ENCODE results near the gene CYP27C1. TPM values are rescaled to one million over a fixed set of nuclear protein-coding genes. Genes with fewer than 3 reads are reported as not detected.
"Not testable (repeated sequence)": the region's sequence is repeated elsewhere in the genome, so short reads cannot be mapped to it uniquely, and the experiment has no call there.

The CYP27C1 gene
- polyA plus RNA-seq, 1 donor = 5.7 TPM

DNA sequence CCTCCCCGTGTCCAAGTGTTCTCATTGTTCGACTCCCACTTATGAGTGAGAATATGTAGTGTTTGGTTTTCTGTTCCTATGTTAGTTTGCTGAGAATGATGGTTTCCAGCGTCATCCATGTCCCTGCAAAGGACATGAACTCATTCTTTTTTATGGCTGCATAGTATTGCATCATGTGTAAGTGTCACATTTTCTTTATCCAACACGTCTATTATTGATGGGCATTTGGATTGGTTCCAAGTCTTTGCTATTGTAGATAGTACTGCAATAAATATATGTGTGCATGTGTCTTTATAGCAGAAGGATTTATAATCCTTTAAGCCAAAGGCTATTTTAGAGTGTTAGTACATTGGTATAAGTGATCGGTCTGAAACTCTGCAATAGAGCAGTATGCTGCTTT, 4.0 kb upstream of the CYP27C1 start:
- DNase-seq = not testable (repeated sequence)

DNA sequence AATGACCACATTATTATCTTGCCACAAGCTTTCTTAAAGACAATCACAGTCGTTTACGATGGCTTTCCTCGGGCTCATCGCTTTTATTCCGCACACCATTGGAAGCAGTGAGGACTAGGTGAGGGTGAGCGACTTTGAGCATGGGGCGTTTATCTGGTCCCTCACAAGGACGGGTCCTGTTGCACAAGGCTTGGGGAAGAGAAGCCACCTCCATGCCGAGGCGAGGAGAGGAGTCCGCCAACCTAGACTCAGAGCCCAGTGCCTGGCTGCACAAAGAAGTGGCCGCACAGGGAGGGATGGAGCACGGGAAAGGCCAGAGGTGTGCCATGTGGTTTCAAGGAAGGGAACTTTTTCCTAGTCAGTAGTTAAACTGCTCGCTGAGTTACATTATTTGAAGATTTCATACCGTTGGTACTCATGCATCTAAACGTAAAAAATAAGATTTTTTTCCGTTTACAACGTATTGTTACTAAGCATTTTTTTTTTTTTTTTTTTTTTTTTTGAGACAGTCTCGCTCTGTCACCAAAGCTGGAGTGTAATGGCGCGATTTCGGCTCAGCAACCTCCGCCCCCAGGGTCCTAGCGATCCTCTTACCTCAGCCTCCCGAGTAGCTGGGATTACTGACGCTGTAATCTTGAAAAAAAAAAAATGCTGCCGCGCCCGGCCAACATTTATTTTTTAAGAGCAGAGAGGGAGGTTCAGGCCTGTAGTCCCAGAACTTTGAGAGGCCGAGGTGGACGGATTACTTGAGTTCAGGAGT, 849 bp upstream of the CYP27C1 start:
- peak; percentile 23 for DNase-seq

DNA sequence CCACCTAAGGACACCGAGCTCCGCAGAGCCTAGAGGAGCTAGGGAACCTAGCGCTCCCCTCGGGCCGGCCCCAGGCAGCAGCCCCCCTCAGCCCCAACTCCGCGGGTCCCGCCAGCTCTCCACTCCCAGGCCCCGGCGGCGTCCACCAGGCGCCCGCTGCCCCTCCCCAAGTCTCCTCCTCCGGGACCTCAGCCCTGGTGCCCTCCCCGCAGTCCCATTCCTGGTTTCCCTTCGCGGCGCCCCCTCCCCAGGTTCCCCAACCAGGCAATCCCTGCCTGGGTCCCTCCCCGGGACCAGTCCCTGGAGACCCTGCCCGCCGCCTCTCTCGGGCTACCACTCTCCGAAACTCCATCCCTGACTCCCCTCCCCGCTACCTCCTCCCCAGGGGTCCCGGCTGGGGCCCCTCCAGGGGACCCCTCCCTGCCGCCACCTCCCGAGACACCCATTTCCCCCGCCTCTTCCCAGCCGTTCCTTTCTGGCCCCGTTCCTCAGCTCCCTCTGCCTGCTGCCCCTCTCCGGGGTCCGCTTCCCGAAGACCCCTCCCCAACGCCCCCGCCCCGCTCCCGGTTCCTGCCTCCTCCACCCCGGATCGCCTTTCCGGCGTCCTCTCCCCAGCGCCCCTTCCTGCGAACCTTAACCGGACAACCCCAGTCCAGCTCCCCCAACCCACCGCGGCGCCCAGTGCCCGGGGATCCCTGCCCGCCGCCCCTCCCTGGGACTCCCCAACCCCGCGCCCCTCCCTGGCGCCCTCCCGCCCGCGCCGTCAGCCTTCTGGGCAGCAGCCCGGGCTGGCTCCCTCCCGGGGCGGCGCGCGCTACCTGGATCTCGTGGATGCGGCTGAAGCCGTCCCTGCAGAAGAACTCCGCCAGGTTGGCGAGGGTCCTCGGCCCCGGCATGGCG, 678 bp downstream of the CYP27C1 start:
- DNase-seq = peak; percentile 53

DNA sequence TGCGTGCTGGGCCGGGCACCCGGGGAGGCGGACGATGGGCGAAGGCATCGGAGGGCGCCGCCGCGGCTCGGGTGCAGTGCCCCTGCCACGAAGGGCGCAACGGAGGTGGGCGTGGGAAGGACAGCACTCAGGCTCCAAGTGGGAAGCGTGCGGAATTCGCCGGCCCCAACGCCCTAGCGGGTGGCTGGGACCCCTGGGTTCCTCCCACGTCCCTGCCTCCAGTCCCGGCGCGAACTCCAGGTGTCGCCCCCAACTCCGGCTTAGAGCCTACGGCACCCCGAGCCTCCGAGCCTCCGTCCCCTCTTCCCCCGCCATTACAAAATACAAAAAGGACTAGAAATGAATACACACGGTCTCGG, 1.3 kb downstream of the CYP27C1 start:
- DNase-seq = no peak

DNA sequence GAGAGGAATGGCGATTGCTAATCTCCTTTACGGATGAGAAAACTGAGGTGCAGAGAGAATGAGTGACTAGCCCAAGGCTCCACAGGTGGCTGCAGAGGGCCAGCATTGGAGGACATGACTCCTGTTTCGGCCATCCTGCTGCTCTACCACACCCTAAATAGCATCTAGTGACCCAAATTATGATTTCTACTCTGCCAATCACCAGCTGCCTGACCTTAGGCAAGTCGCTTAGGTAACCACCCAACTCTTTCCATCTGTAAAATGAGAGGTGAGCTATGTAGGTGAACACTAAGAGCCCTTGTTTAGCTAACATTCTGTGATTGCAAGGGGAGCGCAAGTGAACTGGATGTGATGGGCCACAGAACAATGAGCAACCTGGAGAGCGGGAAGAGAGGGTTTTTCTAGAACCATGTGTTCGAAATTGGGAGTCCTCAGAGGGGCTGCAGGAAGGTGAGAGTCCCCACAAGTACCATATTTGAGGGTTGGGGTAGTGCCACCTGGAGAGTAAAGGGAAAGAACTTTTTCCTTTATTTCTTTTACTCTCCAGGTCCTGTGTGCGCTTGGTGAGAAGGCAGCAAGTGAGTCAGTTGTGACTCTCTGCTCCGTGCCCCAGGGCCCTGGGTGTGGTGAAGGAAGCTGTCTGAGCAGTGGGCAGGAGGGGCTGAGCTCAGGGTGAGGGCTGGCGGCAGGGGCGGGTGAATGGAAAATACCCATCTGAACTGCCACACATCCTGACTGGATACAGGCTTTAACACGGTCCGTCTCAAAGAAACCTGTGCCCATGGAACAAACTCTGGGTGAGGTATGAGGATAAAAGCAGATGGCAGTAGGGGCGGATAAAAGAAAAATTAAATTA, 2.4 kb downstream of the CYP27C1 start:
- no peak for DNase-seq

DNA sequence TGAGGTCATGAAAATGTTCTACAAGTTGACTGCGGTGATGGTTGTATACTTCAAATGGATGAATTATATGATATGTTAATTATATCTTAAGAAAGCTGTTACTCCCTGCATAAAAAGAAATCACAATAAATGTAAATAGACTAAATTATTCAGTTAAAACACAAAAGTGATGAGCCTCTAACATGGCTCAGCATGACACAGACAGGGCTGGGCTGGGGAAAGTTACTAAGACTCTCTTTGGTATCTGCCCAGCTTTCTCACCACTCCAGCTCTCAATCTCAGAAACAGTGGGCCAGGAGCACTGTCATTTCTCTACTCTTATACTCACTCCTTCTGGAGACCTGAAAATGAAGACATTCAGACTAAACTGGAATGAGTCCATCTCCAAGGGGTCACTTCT, 3.5 kb downstream of the CYP27C1 start:
- no peak for DNase-seq

DNA sequence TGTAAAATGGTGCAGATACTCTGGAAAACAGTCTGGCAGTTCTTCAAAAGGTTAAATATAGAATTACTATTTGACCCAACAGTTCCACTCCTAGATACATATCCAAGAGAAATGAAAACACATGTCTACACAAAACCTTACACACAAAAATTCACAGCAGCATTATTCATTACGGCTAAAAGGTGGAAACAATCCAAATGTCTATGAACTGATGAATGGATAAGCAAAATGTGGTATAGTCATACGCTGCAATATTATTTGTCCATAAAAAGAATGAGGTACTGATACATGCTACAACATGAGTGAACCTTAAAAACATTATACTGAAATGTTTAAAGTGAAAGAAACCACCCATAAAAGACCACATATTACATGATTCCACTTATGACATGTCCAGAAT, 4.0 kb downstream of the CYP27C1 start:
- no peak for DNase-seq

DNA sequence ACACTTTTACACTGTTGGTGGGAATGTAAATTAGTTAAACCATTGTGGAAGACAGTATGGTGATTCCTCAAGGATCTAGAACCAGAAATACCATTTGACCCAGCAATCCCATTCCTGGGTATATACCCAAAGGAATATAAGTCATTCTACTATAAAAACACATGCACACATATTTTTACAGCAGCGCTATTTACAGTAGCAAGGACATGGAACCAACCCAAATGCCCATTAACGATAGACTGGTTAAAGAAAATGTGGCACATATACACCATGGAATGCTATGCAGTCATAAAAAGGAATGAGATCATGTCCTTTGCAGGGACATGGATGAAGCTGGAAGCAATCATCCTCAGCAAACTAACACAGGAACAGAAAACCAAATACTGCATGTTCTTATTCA, 5.9 kb downstream of the CYP27C1 start:
- not testable (repeated sequence) for DNase-seq

DNA sequence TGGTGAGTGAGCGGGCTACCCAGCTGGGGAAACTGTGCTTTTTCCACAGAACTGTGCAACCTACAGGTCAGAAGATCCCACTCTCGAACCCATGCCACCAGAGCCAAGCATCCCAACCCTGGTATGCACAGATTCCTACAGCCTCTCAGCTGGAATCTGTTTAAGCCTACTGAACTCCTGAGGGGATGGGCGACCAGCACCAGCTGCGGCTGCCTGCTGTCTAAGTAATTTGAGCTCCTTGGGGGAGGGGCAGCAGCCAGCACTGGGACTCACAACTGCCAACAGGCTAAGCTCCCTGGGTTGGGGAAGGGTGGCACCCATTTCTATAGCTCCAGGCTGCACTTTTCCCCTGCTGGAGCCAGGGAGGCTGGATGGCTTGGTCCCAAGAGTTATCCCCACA, 11.8 kb downstream of the CYP27C1 start:
- DNase-seq = no peak

DNA sequence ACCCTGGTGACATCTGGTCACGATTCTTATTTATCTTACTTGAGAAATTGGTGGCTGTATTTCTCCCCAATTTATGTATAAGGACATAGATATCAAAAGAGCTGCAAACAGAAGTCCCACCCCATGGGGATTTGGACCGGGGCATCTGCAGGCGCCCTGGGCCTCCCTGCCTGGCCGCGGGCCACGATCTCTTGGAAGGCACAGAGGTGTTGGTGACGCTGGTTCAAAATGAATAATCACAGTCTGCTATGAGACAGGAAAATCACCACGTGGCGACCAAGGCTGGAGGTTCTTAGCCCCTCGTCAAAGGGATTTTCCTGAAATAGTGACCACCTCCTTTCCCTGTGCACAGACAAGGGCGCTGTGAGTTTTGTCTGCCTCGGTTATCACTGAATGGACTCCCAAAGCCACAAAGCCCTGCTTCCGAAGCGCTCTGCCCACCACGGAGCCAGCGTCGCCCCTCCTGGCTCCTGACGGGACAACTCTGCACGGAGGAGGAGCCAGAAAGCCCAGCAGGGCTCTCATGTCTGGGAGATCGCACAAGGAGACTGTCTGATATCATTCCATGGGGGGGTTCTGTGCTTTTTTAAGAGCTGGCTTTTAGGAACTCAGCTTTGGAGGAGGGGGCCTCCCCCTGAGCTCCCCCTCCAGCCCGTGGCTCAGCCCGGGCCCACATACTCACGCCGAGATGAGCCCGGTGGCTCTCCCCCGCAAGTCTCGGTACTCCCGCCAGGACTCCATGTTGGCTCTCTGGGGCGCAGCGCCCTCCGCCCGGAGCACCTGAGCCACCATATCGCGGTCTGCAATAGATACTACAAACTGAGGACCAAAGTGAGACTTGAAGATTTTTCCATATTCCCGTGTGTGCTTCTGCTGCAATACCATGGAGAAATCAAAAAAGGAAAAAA, 14.6 kb downstream of the CYP27C1 start:
- no peak for DNase-seq

DNA sequence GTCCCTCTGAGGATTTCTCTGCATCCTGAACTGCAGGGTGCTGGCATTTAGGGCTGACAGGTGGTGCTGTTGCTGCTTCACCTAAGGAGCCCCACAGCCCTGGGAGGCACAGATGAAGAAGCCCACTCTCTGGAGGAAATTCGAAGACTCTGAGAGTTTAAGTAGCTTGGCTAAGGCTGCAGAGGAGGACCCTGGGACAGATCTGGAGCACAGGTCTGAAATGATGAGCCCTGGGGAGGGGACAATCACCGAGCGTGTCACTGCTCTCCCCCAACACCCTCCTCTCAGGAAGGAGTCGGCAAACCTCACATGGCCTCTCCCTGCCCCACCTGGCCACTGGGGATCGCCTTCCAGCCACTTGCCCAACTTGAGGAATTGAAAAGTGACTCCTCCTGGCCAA, 18.6 kb downstream of the CYP27C1 start:
- no peak for DNase-seq

DNA sequence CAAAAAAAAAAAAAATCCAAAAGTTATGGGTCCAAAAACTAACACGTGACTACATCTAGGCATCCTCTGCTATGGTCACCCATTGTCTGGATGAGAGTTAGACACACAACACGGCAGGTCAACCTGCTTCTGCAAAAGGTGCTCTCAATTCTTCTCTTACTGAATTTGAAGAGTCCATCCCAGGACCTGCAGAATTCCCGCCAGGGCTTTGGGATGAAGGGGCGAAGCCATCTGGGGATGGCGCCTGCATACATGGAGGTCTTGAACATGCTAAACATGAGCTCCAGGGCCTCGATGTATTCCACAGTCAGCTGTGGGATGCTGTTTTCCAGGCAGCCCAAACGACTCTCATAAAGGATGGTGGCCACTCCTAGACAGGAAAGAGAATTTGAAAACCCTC, 19.1 kb downstream of the CYP27C1 start:
- no peak for DNase-seq

DNA sequence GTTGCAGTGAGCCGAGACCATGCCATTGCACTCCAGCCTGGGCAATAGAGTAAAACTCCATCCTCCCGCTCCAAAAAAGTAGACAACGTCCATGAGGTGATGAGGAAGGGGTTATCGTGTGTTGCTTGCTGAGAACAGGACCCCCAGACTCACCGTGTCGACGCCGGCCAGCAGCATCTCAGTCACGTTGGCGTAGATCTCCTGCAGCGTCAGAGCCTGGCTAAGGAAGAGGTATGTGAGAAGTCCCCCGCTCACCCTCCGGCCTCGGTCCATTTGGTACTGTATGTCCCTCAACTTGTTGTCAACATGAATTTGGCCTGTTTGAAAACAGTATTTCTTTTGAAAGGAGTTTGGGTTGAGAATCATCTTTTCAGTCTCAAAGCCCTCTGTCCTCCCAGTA, 20.9 kb downstream of the CYP27C1 start:
- no peak for DNase-seq

DNA sequence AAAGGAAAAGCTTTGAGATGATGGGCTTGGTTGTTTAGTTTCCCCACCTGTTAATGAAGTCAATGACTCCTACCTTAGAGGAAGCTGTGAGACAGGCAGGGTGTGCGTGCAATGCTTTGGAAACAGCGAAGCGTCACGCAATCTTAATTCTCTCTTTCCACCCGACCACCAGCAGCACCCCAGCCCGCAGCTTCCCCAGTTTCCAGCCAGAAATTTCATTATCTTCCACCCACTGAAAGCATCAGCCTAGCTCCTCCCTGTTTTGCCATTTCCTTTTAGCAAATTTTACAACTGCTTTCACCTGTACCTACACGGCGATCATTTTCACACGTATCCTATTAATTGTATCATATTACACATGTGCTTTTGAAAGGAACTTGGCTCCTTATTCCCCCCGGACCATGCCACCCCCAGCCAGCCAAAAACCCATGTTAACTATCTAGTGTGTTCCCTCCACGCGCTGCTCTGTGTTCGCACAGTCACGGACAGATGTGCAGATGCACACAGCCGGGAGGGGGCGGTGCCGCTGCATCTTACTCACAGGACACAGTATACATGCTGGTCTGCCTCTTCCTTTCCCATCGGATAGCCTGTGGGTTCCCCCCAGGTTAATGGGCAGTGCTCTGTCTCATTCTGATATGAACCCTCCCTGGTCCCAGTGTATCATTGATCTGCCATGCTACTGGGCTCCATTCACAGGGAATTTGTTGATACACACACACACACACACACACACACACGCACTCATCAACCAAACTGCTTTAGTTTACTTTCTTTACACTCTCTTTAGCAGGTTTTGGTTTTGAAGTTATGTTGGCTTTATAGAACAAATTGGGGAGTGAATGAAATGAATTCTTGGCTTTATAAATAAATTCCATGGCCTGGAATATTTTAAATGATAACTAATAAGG, 22.4 kb downstream of the CYP27C1 start:
- DNase-seq = no peak

DNA sequence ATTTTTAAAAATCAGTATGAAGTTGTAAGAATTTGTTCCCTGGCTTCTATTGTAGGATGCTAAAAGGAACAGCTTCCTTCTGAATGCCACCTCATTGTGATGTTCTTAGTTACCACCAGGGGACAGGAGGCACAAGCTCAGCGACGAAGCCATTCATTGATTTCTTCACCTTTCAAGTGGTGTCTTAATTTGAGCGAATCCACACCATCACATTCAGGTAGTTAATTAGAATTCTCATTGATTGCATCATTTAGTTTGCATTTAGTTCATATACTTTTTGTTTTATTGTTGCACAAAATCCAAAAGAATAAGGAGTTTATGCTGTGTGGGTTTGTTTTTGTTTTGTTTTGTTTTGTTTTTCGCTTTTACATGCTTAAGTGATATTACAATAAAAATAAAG, 23.1 kb downstream of the CYP27C1 start:
- no peak for DNase-seq

DNA sequence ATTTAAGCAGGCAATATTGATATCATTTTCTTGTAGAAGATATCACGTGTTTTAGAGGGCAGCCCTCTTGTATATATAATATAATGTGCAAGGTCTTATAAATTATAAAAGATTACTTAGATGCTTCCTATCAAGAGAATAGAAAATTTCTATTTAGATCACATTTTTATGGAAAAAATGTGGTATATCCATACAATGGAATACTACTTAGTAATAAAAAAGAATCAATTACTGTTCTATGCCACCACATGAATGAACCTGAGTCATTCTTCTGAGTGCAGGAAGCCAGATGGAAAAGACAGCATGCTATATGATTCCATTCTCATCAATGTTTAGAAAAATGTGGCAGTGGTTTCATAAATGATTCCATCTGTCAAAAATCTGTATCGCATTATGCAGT, 23.6 kb downstream of the CYP27C1 start:
- DNase-seq = no peak

DNA sequence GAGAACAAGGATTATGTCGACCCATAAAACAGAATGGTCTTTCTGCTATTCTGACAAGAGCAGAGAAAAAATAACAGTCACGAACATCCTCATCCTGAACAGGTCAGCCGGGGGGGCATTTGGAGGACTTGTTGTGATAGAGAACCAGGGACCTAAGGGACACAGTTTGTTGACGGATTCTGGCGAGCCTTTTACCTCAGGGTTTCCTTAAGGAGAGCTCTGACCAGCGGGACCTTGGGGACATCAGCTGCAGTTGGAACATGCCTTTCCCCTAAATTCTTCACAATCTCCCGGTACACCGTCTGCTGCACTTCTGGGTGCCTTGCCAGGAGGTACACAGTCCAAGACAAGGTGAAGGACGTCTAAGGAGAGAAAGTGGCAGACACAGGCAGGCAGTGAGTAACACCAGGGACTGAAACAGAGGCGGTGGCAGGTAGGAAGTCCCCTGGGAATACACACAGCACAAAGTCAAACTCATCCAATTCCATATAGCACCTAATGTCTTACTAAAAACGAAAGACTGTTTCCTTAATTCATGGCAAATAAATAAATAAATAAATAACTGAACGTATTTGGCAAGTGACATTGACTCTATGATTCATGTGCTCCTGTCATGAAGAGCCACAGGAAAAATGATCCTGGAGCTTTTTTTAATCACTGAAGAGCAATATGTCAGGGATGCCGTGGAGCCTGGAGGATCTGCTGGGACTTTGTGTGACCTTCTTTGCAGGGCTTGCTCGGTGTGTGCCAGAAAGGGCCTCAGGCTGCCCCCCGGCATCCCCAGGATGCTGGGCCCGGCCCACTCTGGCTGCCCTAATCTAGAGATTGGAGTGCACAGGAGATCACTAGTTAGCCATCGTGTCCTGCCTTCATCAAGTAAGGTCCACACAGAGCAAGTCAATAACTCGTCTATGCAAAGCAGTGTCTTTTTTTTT, 24.7 kb downstream of the CYP27C1 start:
- no peak for DNase-seq

DNA sequence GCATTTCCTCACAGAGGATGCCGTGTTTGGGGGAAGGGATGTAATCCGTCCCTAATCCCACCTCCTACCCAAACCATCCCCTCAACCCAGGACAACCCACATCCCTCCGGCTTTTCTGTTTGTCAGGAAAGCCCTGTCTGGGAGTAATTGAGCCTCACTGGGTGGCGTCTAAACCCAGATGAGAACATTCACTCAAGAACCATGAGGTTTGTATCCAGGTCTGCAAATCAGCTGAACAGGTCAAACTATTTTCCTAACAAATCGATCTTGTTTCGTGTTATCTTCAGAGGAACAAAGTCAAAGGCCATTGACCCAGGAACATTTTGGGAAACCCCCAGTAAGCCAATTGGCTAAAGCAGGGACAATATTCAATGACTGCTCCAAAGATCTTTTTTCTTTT, 25.7 kb downstream of the CYP27C1 start:
- no peak for DNase-seq

DNA sequence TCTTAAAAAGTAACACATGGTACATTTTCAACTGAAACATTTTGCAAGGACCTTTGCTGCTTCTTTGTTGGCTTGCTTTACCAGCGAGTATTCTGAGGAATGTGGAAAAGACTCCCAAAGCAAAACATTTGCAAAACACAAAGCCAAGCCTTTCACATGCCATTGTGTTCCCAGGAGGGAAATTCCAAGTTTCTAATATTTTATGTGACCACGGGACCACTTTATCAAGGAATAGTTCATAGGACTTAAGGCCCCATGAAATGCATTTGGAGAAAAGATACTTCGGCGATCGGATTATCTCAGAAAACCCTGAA, 26.2 kb downstream of the CYP27C1 start:
- DNase-seq = no peak
